Fibroblast of lung (primary cell): ENCODE results near the gene FAM47E. TPM values are rescaled to one million over a fixed set of nuclear protein-coding genes. Genes with fewer than 3 reads are reported as not detected.

Experiments used
- DNase-seq, 2 donors: peaks; one replicate each; pipeline versions ENCODE4 v3.0.0 to v3.0.0-alpha.2; 2010; ENCODE audit warnings: low read depth in 2 of 2
- H2AFZ ChIP-seq: 2 replicates; pipeline ENCODE4 v1.5.1; 2012; ENCODE audit warnings: low read length, control low read depth, inconsistent platforms
- H3K27ac ChIP-seq: 2 replicates; pipeline ENCODE4 v1.5.1; 2011; ENCODE audit warnings: low read length, control low read depth; ENCODE audit not compliant: insufficient read depth
- H3K27me3 ChIP-seq: 2 replicates; pipeline ENCODE4 v1.5.1; 2011; ENCODE audit warnings: mild to moderate bottlenecking, low read length; ENCODE audit not compliant: control insufficient read depth, insufficient read depth
- H3K36me3 ChIP-seq: 2 replicates; pipeline ENCODE4 v1.5.1; 2011; ENCODE audit warnings: low read length; ENCODE audit not compliant: control insufficient read depth, insufficient read depth
- H3K4me1 ChIP-seq: 2 replicates; pipeline ENCODE4 v1.5.1; 2011; ENCODE audit warnings: low read length; ENCODE audit not compliant: control insufficient read depth, insufficient read depth; ENCODE audit errors: extremely low read depth
- H3K4me2 ChIP-seq: 2 replicates; pipeline ENCODE4 v1.5.1; 2011; ENCODE audit warnings: low read length, control low read depth; ENCODE audit not compliant: insufficient read depth; ENCODE audit errors: extremely low read depth
- H3K4me3 ChIP-seq, 4 experiments: fragments of 200-600 bp in 1 of 4; sonication (generic) in 1 of 4; replicated peaks in 1 of 4; 2 replicates each; pipeline ENCODE4 v1.5.1; 2011 to 2016; ENCODE audit warnings: low read length in 4 of 4, low read depth in 3 of 4, mild to moderate bottlenecking in 3 of 4, control low read depth in 2 of 4, inconsistent platforms in 1 of 4, mixed read lengths in 1 of 4; ENCODE audit not compliant: insufficient read depth in 1 of 4; ENCODE audit errors: control extremely low read depth in 1 of 4
- H3K79me2 ChIP-seq: 2 replicates; pipeline ENCODE4 v1.5.1; 2012; ENCODE audit warnings: mild to moderate bottlenecking, low read length, inconsistent platforms; ENCODE audit not compliant: control insufficient read depth, insufficient read depth
- H3K9ac ChIP-seq: 2 replicates; pipeline ENCODE4 v1.5.1; 2011; ENCODE audit warnings: mild to moderate bottlenecking, low read length, control low read depth; ENCODE audit not compliant: insufficient read depth
- H3K9me3 ChIP-seq: 2 replicates; pipeline ENCODE4 v1.5.1; 2012; ENCODE audit warnings: low read depth, low read length; ENCODE audit not compliant: control insufficient read depth, insufficient read depth
- H4K20me1 ChIP-seq: 2 replicates; pipeline ENCODE4 v1.5.1; 2011; ENCODE audit warnings: low read length; ENCODE audit not compliant: control insufficient read depth, insufficient read depth; ENCODE audit errors: extremely low read depth
- EZH2 ChIP-seq: IDR thresholded peaks from 2 replicates; pipeline ENCODE4 v1.5.1; 2012; ENCODE audit warnings: low read length, control low read depth, mild to moderate bottlenecking; ENCODE audit errors: missing control alignments
- polyA plus RNA-seq, 2 donors: library from polyadenylated mRNA; depleted of rRNA in 1 of 2; stranded (reverse) in 1 of 2; unstranded in 1 of 2; fragments of >200 nt; gene quantifications; 2 replicates each; pipeline ENCODE4 v1.2.1, GENCODE V29; 2011 to 2012; ENCODE audit warnings: missing spikeins in 1 of 2
- total RNA-seq: library from RNA; depleted of rRNA; stranded (reverse); fragments of >200 nt; gene quantifications from 2 replicates; pipeline ENCODE4 v1.2.1, GENCODE V29; 2014
- TF ChIP-seq, protein P1 (sequence below), 2 donors: IDR thresholded peaks in 1 of 2; conservative IDR thresholded peaks in 1 of 2; 1 replicate in 1 of 2; 2 replicates in 1 of 2; pipeline ENCODE4 v1.5.1; 2011 to 2012; ENCODE audit warnings: low read length in 2 of 2, control low read depth in 1 of 2, inconsistent platforms in 1 of 2, low read depth in 1 of 2, mild to moderate bottlenecking in 1 of 2

Gene FAM47E
- total and polyA plus RNA-seq, 2 donors (not counting 1 experiment from before 2014, with no cell fraction given) = 0.12 to 0.99 TPM

DNA sequence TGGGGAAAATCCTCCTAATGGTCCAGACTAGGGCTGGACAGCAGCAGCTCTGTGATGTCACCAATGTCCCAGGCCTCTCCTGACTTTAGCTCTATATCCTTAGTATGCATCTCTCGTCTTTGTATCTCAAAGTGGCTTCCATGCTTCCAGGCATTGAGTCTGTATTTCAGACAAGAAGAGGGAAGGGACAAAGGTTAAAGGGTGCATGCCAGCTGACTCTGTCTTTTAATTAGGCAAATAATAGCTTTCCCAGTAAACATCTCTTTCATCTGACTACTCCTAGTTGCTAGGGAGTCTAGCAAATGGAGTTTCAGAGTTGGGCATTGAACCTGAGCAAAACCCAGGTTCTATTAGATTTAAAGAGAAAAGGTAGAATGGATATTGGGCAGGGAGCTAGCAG lies 5.4 kb downstream of the FAM47E start:
- Histone ChIP-seq H3K4me3 (no peak overlapping the region), H3K4me1 (no peaks in the 10 kb centered on the region), H3K79me2 (no peaks in the 10 kb centered on the region), H3K9me3 (no peaks in the 10 kb centered on the region), H3K36me3 (no peaks in the 10 kb centered on the region), H4K20me1 (no peaks in the 10 kb centered on the region), H3K4me2 (no peak overlapping the region), H3K9ac (no peak overlapping the region), H3K27me3 (peaks cover 31% of the 10 kb centered on the region), H3K27ac (no peak overlapping the region), H2AFZ (no peak overlapping the region)
- no peak for DNase-seq
- TF ChIP-seq EZH2 = no peak
- TF ChIP-seq, protein P1, sequence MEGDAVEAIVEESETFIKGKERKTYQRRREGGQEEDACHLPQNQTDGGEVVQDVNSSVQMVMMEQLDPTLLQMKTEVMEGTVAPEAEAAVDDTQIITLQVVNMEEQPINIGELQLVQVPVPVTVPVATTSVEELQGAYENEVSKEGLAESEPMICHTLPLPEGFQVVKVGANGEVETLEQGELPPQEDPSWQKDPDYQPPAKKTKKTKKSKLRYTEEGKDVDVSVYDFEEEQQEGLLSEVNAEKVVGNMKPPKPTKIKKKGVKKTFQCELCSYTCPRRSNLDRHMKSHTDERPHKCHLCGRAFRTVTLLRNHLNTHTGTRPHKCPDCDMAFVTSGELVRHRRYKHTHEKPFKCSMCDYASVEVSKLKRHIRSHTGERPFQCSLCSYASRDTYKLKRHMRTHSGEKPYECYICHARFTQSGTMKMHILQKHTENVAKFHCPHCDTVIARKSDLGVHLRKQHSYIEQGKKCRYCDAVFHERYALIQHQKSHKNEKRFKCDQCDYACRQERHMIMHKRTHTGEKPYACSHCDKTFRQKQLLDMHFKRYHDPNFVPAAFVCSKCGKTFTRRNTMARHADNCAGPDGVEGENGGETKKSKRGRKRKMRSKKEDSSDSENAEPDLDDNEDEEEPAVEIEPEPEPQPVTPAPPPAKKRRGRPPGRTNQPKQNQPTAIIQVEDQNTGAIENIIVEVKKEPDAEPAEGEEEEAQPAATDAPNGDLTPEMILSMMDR (conservative IDR thresholded peaks at IDR 0.05 in 1 of 2, IDR thresholded peaks at IDR 0.05 in 1 of 2; ENCODE audit: low read depth in 1 of 2, low read length in 2 of 2) = no peak

DNA sequence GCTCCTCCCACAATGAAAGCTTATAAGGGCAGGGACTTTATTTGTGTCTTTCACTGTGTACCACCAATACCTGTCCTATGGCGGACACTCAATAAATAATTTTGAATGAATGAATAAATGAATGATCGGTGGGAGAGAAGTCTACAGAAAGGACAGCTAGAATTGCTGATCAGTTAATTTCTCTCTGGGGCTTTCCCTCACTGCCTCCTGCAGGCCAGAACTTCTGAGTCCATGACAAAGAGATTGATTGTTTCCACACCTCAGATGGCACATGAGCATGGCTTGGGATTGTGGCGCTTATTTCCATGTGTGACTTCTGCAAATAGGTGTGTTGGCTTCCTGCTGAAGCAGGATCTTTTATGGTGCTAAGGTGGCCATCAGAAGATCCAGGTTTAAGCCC lies 6.3 kb downstream of the FAM47E start:
- no peak overlapping the region for H3K4me2 ChIP-seq

DNA sequence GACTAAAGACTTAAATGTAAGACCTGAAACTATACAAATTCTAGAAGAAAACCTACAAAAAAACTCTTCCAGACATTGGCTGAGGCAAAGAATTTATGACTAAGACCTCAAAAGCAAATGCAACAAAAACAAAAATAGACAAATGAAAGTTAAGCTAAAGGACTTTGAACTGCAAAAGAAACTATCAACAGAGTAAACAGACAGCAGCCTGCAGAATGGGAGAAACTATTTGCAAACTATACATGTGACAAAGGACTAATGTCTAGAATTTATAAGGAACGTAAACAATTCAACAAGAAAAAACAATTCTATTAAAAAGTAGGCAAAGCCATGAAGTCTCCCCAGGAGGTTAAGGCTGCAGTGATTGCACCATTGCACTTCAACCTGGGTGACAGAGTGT lies 9.1 kb downstream of the FAM47E start:
- no peak overlapping the region for H3K27ac ChIP-seq
- H3K9ac ChIP-seq = no peak overlapping the region
- no peaks in the 10 kb centered on the region for H4K20me1 ChIP-seq

More for the DNA sequence above, 6.3 kb downstream of the FAM47E start:
- Histone ChIP-seq H3K79me2 (no peaks in the 10 kb centered on the region), H3K4me1 (no peaks in the 10 kb centered on the region), H3K9me3 (no peaks in the 10 kb centered on the region), H4K20me1 (no peaks in the 10 kb centered on the region), H2AFZ (no peak overlapping the region), H3K27ac (no peak overlapping the region), H3K36me3 (no peaks in the 10 kb centered on the region), H3K27me3 (peaks cover 23% of the 10 kb centered on the region), H3K9ac (no peak overlapping the region), H3K4me3 (no peak overlapping the region)
- no peak for DNase-seq
- TF ChIP-seq EZH2 = no peak
- TF ChIP-seq, protein P1 (conservative IDR thresholded peaks at IDR 0.05 in 1 of 2, IDR thresholded peaks at IDR 0.05 in 1 of 2; ENCODE audit: low read depth in 1 of 2, low read length in 2 of 2) = no peak

More for the DNA sequence above, 9.1 kb downstream of the FAM47E start:
- H3K79me2 ChIP-seq = no peaks in the 10 kb centered on the region
- H2AFZ ChIP-seq = no peak overlapping the region
- DNase-seq = no peak
- H3K4me3 ChIP-seq = no peak overlapping the region
- no peak overlapping the region for H3K4me2 ChIP-seq
- TF ChIP-seq, protein P1 (conservative IDR thresholded peaks at IDR 0.05 in 1 of 2, IDR thresholded peaks at IDR 0.05 in 1 of 2; ENCODE audit: low read depth in 1 of 2, low read length in 2 of 2) = no peak
- no peak for TF ChIP-seq EZH2
- peaks cover 7% of the 10 kb centered on the region for H3K27me3 ChIP-seq
- no peaks in the 10 kb centered on the region for H3K4me1 ChIP-seq
- no peaks in the 10 kb centered on the region for H3K36me3 ChIP-seq
- H3K9me3 ChIP-seq = no peaks in the 10 kb centered on the region
